ENCODE measurements around the gene CES3. TPM values are rescaled to one million over a fixed set of nuclear protein-coding genes. Genes with fewer than 3 reads are reported as not detected.
"Not testable (repeated sequence)": the region's sequence is repeated elsewhere in the genome, so short reads cannot be mapped to it uniquely, and the experiment has no call there.

Gene CES3
- total RNA-seq, 2 experiments from 2014 or later: 2.1 to 2.9 TPM

- H3K27ac Mint-ChIP-seq: no peak overlapping the region
- peak; percentile 27 for DNase-seq
- ChIA-PET CTCF (interaction anchor here (1.2 to 1.8 kb wide), 6 partner anchors 10 to 184 kb away, joined by 3 to 8 read pairs (median 4); partner anchors contain the start of gene CES3), POLR2A (no interaction called here)
- intact Hi-C loops (cut with micrococcal nuclease): loop anchor here (10.0 kb wide), 1 partner anchor 214 kb away; the partner anchor contains the start of gene MATCAP1
- H3K9me3 Mint-ChIP-seq: no peaks in the 10 kb centered on the region
- ATAC-seq: peak; percentile 86
- no peaks in the 10 kb centered on the region for H3K27me3 Mint-ChIP-seq
- H3K4me3 Mint-ChIP-seq: no peak overlapping the region
- no peaks in the 10 kb centered on the region for H3K36me3 Mint-ChIP-seq (ENCODE audit: low read depth)
- peaks cover 16% of the 10 kb centered on the region for H3K4me1 Mint-ChIP-seq (ENCODE audit: low read depth)
- TF ChIP-seq CTCF (IDR thresholded peaks at IDR 0.05): no peak
These were observed 10.0 kb downstream of the CES3 start for GRCh38 chr16:66970775-66971720.

GRCh38 chr16:66972983-66973382, 11.9 kb downstream of the CES3 start:
- no peak for TF ChIP-seq CTCF (IDR thresholded peaks at IDR 0.05)
- POLR2A ChIA-PET: interaction anchor here (1.0 to 1.4 kb wide), 4 partner anchors 38 to 70 kb away, joined by 3 to 4 read pairs (median 4); partner anchors contain the start of gene CBFB
- no peaks in the 10 kb centered on the region for H3K9me3 Mint-ChIP-seq
- DNase-seq (no peak), ATAC-seq (no peak)
- peaks cover 19% of the 10 kb centered on the region for H3K4me1 Mint-ChIP-seq (ENCODE audit: low read depth)
- H3K36me3 Mint-ChIP-seq (ENCODE audit: low read depth): no peaks in the 10 kb centered on the region
- no peak overlapping the region for H3K27ac Mint-ChIP-seq
- no peak overlapping the region for H3K4me3 Mint-ChIP-seq
- intact Hi-C loops (cut with micrococcal nuclease): loop anchor here (10.0 kb wide), 1 partner anchor 212 kb away; the partner anchor contains the start of gene MATCAP1
- CTCF ChIA-PET: interaction anchor here (1.5 to 5.2 kb wide), 3 partner anchors 12 to 183 kb away, joined by 4 to 41 read pairs (median 9); partner anchors contain the start of gene CES3
- H3K27me3 Mint-ChIP-seq: peaks cover 4% of the 10 kb centered on the region

DNA sequence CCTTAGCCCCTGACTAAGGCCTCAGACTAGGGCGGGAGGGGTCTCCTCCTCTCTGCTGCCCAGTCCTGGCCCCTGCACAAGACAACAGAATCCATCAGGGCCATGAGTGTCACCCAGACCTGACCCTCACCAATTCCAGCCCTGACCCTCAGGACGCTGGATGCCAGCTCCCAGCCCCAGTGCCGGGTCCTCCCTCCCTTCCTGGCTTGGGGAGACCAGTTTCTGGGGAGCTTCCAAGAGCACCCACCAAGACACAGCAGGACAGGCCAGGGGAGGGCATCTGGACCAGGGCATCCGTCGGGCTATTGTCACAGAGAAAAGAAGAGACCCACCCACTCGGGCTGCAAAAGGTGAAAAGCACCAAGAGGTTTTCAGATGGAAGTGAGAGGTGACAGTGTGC, 12.7 kb downstream of the CES3 start:
- no peak for ATAC-seq
- intact Hi-C loops (cut with micrococcal nuclease): loop anchor here (10.0 kb wide), 1 partner anchor 211 kb away; the partner anchor contains the start of gene MATCAP1
- CTCF ChIA-PET: interaction anchor here (1.5 to 5.2 kb wide), 3 partner anchors 13 to 182 kb away, joined by 4 to 41 read pairs (median 9); partner anchors contain the start of gene CES3
- POLR2A ChIA-PET: interaction anchor here (1.1 to 1.4 kb wide), 3 partner anchors 40 to 69 kb away, joined by 3 to 4 read pairs (median 4); partner anchors contain the start of gene CBFB
- no peak for DNase-seq
- H3K27ac Mint-ChIP-seq: no peak overlapping the region
- H3K4me1 Mint-ChIP-seq (ENCODE audit: low read depth): peaks cover 24% of the 10 kb centered on the region
- no peaks in the 10 kb centered on the region for H3K36me3 Mint-ChIP-seq (ENCODE audit: low read depth)
- no peaks in the 10 kb centered on the region for H3K9me3 Mint-ChIP-seq
- H3K4me3 Mint-ChIP-seq: no peak overlapping the region
- no peak for TF ChIP-seq CTCF (IDR thresholded peaks at IDR 0.05)
- peaks cover 4% of the 10 kb centered on the region for H3K27me3 Mint-ChIP-seq

DNA sequence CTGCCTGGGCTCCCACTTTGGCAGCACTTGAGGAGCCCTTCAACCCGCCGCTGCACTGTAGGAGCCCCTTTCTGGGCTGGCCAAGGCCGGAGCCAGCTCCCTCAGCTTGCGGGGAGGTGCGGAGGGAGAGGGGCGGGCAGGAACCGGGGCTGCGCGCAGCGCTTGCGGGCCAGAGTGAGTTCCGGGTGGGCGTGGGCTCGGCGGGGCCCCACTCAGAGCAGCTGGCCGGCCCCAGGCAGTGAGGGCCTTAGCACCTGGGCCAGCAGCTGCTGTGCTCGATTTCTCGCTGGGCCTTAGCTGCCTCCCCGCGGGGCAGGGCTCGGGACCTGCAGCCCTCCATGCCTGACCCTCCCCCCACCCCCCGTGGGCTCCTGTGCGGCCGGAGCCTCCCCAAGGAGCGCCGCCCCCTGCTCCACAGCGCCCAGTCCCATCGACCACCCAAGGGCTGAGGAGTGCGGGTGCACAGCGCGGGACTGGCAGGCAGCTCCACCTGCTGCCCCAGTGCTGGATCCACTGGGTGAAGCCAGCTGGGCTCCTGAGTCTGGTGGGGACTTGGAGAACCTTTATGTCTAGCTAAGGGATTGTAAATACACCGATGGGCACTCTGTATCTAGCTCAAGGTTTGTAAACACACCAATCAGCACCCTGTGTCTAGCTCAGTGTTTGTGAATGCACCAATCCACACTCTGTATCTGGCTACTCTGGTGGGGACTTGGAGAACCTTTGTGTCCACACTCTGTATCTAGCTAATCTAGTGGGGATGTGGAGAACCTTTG, 13.3 kb downstream of the CES3 start:
- H3K27ac Mint-ChIP-seq: peak overlapping the region; percentile 58

GRCh38 chr16:66974932-66975246, 13.8 kb downstream of the CES3 start:
- not testable (repeated sequence) for H3K9me3 Mint-ChIP-seq; H3K27me3 Mint-ChIP-seq; ATAC-seq; H3K36me3 Mint-ChIP-seq (ENCODE audit: low read depth)
- ChIA-PET CTCF (interaction anchor here (1.1 to 6.2 kb wide), 12 partner anchors 9 to 453 kb away, joined by 3 to 53 read pairs (median 8); partner anchors contain the start of gene CES3), POLR2A (interaction anchor here (1.0 to 1.1 kb wide), 2 partner anchors 10 to 39 kb away, joined by 3 to 5 read pairs; no protein-coding TSS in a partner anchor)
- H3K4me3 Mint-ChIP-seq: peak overlapping the region; percentile 72
- intact Hi-C loops (cut with micrococcal nuclease): loop anchor here (5.0 to 10.0 kb wide), 3 partner anchors 127 to 210 kb away; partner anchors contain the start of genes FBXL8, MATCAP1 and TRADD
- peaks cover 31% of the 10 kb centered on the region for H3K4me1 Mint-ChIP-seq (ENCODE audit: low read depth)
- peak overlapping the region; percentile 58 for H3K27ac Mint-ChIP-seq
- DNase-seq: peak; percentile 82

More for the DNA sequence above, 13.3 kb downstream of the CES3 start:
- ChIA-PET POLR2A (interaction anchor here (1.0 to 1.4 kb wide), 5 partner anchors 11 to 69 kb away, joined by 3 to 5 read pairs (median 4); partner anchors contain the start of gene CBFB), CTCF (interaction anchor here (1.1 to 6.2 kb wide), 9 partner anchors 9 to 211 kb away, joined by 3 to 53 read pairs (median 15); partner anchors contain the start of gene CES3)
- not testable (repeated sequence) for H3K9me3 Mint-ChIP-seq; ATAC-seq; H3K36me3 Mint-ChIP-seq (ENCODE audit: low read depth); DNase-seq; H3K27me3 Mint-ChIP-seq
- intact Hi-C loops (cut with micrococcal nuclease): loop anchor here (10.0 kb wide), 1 partner anchor 210 kb away; the partner anchor contains the start of gene MATCAP1
- Mint-ChIP-seq H3K4me1 (ENCODE audit: low read depth) (peaks cover 30% of the 10 kb centered on the region), H3K4me3 (peak overlapping the region; percentile 72)

Measured in activated CD8-positive, alpha-beta T cell treated with anti-CD3 and anti-CD28 coated beads for 36 hours (primary cell).